WTC11 (cell line): ENCODE data around the gene RGS19.

Source experiments
- CTCF ChIP-seq: fragments of 200-600 bp; IDR thresholded peaks from 2 replicates; pipeline ENCODE4 v1.8.0; 2022; ENCODE audit warnings: antibody characterized with exemption
- NFE2L1 ChIP-seq: sonication (generic); formaldehyde crosslinking; IDR thresholded peaks from 2 replicates; pipeline ENCODE4 v1.8.1; 2023; ENCODE audit warnings: missing genetic modification reagents
- NR1H2 ChIP-seq: sonication (generic); formaldehyde crosslinking; IDR thresholded peaks from 2 replicates; pipeline ENCODE4 v1.9.0; 2021; ENCODE audit warnings: mild to moderate bottlenecking, moderate library complexity, missing genetic modification reagents
- TEAD4 ChIP-seq: sonication (generic); formaldehyde crosslinking; IDR thresholded peaks from 2 replicates; pipeline ENCODE4 v1.8.0; 2022; ENCODE audit warnings: mild to moderate bottlenecking, missing genetic modification reagents

- TF ChIP-seq NFE2L1 (CRISPR knock-in tag) (no peak), NR1H2 (CRISPR knock-in tag) (no peak), TEAD4 (CRISPR knock-in tag) (no peak), CTCF (no peak)
Measured at GRCh38 chr20:64065974-64066343, 13.4 kb downstream of the RGS19 start.
